Gastrocnemius medialis (tissue), 4 donors: ENCODE results near the gene P2RY2. TPM values are rescaled to one million over a fixed set of nuclear protein-coding genes. Genes with fewer than 3 reads are reported as not detected.

Source experiments
- ATAC-seq, 2 donors: fragments of 150-250 bp; one replicate each; pipeline ENCODE4 v1.9.1; 2016
- DNase-seq, 2 donors: peaks; one replicate each; pipeline ENCODE4 v3.0.0-alpha.2; 2019
- H3K27ac ChIP-seq, 4 donors: fragments of 200-600 bp; sonication (generic); 1 replicate in 1 of 4; 2 replicates in 3 of 4; pipeline ENCODE4 v1.5.1; 2016 to 2018; ENCODE audit warnings: mild to moderate bottlenecking in 2 of 4, moderate library complexity in 1 of 4
- H3K27me3 ChIP-seq, 3 donors: fragments of 200-600 bp; sonication (generic) in 2 of 3; 1 replicate in 1 of 3; 2 replicates in 2 of 3; pipeline versions ENCODE4 v1.5.1 to v1.6.0; 2016 to 2019; ENCODE audit warnings: mild to moderate bottlenecking in 1 of 3, moderate library complexity in 1 of 3
- H3K36me3 ChIP-seq, 2 donors: fragments of 200-600 bp; sonication (generic) in 1 of 2; one replicate each; pipeline ENCODE4 v1.5.1; 2017 to 2018
- H3K4me1 ChIP-seq, 2 donors: fragments of 200-600 bp; sonication (generic) in 1 of 2; one replicate each; pipeline ENCODE4 v1.5.1; 2016 to 2017; ENCODE audit warnings: mild to moderate bottlenecking in 2 of 2
- H3K4me3 ChIP-seq, 4 donors: fragments of 200-600 bp; sonication (generic) in 3 of 4; 1 replicate in 1 of 4; 2 replicates in 3 of 4; pipeline ENCODE4 v1.5.1; 2016 to 2019; ENCODE audit warnings: mild to moderate bottlenecking in 2 of 4
- H3K9me3 ChIP-seq, 3 donors: fragments of 200-600 bp; sonication (generic) in 2 of 3; 1 replicate in 1 of 3; 2 replicates in 2 of 3; pipeline ENCODE4 v1.5.1; 2016 to 2019
- CTCF ChIP-seq, 5 experiments: fragments of 450-650 bp in 3 of 5; fragments of 200-600 bp in 2 of 5; sonication (generic) in 2 of 5; IDR thresholded peaks in 4 of 5; conservative IDR thresholded peaks in 1 of 5; 1 replicate in 4 of 5; 2 replicates in 1 of 5; pipeline ENCODE4 v1.5.1; 2016 to 2019; ENCODE audit warnings: antibody characterized with exemption in 5 of 5, mild to moderate bottlenecking in 3 of 5, moderate library complexity in 3 of 5
- POLR2A ChIP-seq, 2 donors: fragments of 450-650 bp; IDR thresholded peaks; one replicate each; pipeline ENCODE4 v1.6.1; 2017; ENCODE audit warnings: antibody characterized with exemption in 2 of 2, mild to moderate bottlenecking in 2 of 2, moderate library complexity in 2 of 2
- in situ Hi-C, 4 donors: fragments of 200-750 bp; cut with MboI; loops; one replicate each; pipeline versions ENCODE4 v1.15.0 to v1.8.0; 2017; ENCODE audit warnings: low sequenced_read_pairs in 4 of 4
- intact Hi-C: fragments of 100-400 bp; cut with DNase I; formaldehyde crosslinking; loops from one replicate; pipeline ENCODE4 v1.15.1; 2023; ENCODE audit warnings: low total_unique reads
- total RNA-seq, 4 donors: library from RNA; depleted of rRNA; stranded (reverse); fragments of >200 nt; gene quantifications; one replicate each; pipeline versions ENCODE4 v1.1.0 to v1.2.3, GENCODE V29; 2016

P2RY2 gene
- total RNA-seq, 4 donors from 2014 or later: 21.8 to 52.6 (median 44.5) TPM

- no peak for TF ChIP-seq CTCF (IDR thresholded peaks at IDR 0.05 in 4 of 5, conservative IDR thresholded peaks at IDR 0.05 in 1 of 5)
- no peak for TF ChIP-seq POLR2A (IDR thresholded peaks at IDR 0.05)
- in situ Hi-C loops (no loop called here), intact Hi-C loops (loop anchor here (1.0 kb wide), 1 partner anchor 47 kb away; no protein-coding TSS in a partner anchor)
- ATAC-seq (no peak), DNase-seq (peak in 1 of 2 donors; percentile 27)
- Histone ChIP-seq H3K27me3 (no peaks in the 10 kb centered on the region), H3K27ac (peak overlapping the region; percentile 85 to 97 (median 94)), H3K9me3 (no peaks in the 10 kb centered on the region), H3K36me3 (no peaks in the 10 kb centered on the region), H3K4me3 (peak overlapping the region; percentile 62 to 78 (median 70)), H3K4me1 (peaks cover 73 to 74% of the 10 kb centered on the region in 2 donors)
Measured at GRCh38 chr11:73219396-73220285, 1.6 kb downstream of the P2RY2 start.

GRCh38 chr11:73221451-73221850 lies 3.4 kb downstream of the P2RY2 start:
- DNase-seq: peak in 1 of 2 donors; percentile 8
- Histone ChIP-seq H3K36me3 (no peaks in the 10 kb centered on the region), H3K27ac (peak overlapping the region; percentile 85 to 97 (median 94)), H3K4me3 (peak overlapping the region in 1 of 4 donors; percentile 17), H3K27me3 (no peaks in the 10 kb centered on the region), H3K9me3 (no peaks in the 10 kb centered on the region), H3K4me1 (peaks cover 70 to 74% of the 10 kb centered on the region in 2 donors)
- in situ Hi-C loops: no loop called here
- intact Hi-C loops: no loop called here
- TF ChIP-seq POLR2A (IDR thresholded peaks at IDR 0.05) (no peak), CTCF (IDR thresholded peaks at IDR 0.05 in 4 of 5, conservative IDR thresholded peaks at IDR 0.05 in 1 of 5) (no peak)
- no peak for ATAC-seq

GRCh38 chr11:73221996-73222395 lies 3.9 kb downstream of the P2RY2 start:
- no peak overlapping the region for H3K4me3 ChIP-seq
- peaks cover 68 to 72% of the 10 kb centered on the region in 2 donors for H3K4me1 ChIP-seq
- in situ Hi-C loops: no loop called here
- intact Hi-C loops: no loop called here
- no peak for ATAC-seq
- H3K27me3 ChIP-seq: no peaks in the 10 kb centered on the region
- H3K36me3 ChIP-seq: no peaks in the 10 kb centered on the region
- peak in 1 of 2 donors; percentile 7 for DNase-seq
- TF ChIP-seq CTCF (IDR thresholded peaks at IDR 0.05 in 4 of 5, conservative IDR thresholded peaks at IDR 0.05 in 1 of 5) (no peak), POLR2A (IDR thresholded peaks at IDR 0.05) (no peak)
- no peaks in the 10 kb centered on the region for H3K9me3 ChIP-seq
- peak overlapping the region; percentile 39 to 97 (median 94) for H3K27ac ChIP-seq

GRCh38 chr11:73223998-73224730 lies 6.1 kb downstream of the P2RY2 start:
- no peak for TF ChIP-seq CTCF (IDR thresholded peaks at IDR 0.05 in 4 of 5, conservative IDR thresholded peaks at IDR 0.05 in 1 of 5)
- Histone ChIP-seq H3K36me3 (no peaks in the 10 kb centered on the region), H3K4me3 (no peak overlapping the region), H3K27ac (peak overlapping the region; percentile 19 to 97 (median 61)), H3K4me1 (peaks cover 63 to 84% of the 10 kb centered on the region in 2 donors), H3K9me3 (no peaks in the 10 kb centered on the region), H3K27me3 (no peaks in the 10 kb centered on the region)
- ATAC-seq (no peak), DNase-seq (peak in 1 of 2 donors; percentile 10)
- in situ Hi-C loops: no loop called here
- intact Hi-C loops: no loop called here
